HepG2 (cell line): ENCODE data around the gene GRAMD1A. TPM values are rescaled to one million over a fixed set of nuclear protein-coding genes. Genes with fewer than 3 reads are reported as not detected.

Experiments used
- ATAC-seq: fragments of 200-7000 bp; cut with Tn5 transposase; 3 replicates; pipeline ENCODE4 v1.9.1; 2020; ENCODE audit warnings: mild to moderate bottlenecking, moderate library complexity
- BruUV-seq: library from RNA; stranded (reverse); fragments of 400-500 nt; replicated peaks from 2 replicates; lab custom pipeline; 2021; lab: Mats Ljungman, UMichigan
- CTCF ChIA-PET: fragments of 300-600 bp; formaldehyde crosslinking; extraction: SDS; loops from one replicate; lab custom pipeline; 2021; ENCODE audit warnings: low total read pairs, inconsistent platforms, low intra/inter-chr PET ratio; lab: Yijun Ruan, JAX
- POLR2A ChIA-PET: fragments of 350-600 bp; sonication (Branson Sonifier 250); formaldehyde crosslinking; loops from one replicate; lab custom pipeline; 2020; ENCODE audit warnings: antibody characterized with exemption, inconsistent platforms; lab: Yijun Ruan, JAX
- DNase-seq: peaks from one replicate; pipeline ENCODE4 v3.0.0-alpha.2; 2015; ENCODE audit warnings: low spot score
- FAIRE-seq: peaks from 3 replicates; lab custom pipeline; 2011; peaks lifted over from hg19 to GRCh38; lab: Jason Lieb, UNC
- H2AFZ ChIP-seq: one replicate; pipeline ENCODE4 v1.6.1; 2011; ENCODE audit warnings: low read length, inconsistent platforms
- H3K27ac ChIP-seq: fragments of 300-600 bp; 3 replicates; pipeline ENCODE4 v1.8.0; 2011; ENCODE audit warnings: mixed run types, mild to moderate bottlenecking, mixed read lengths, low read length, inconsistent platforms; ENCODE audit not compliant: insufficient read depth; ENCODE audit errors: extremely low read length
- H3K27me3 ChIP-seq, 2 experiments: fragments of 200-600 bp in 1 of 2; 2 replicates in 1 of 2; 3 replicates in 1 of 2; pipeline versions ENCODE4 v1.6.0 to v1.8.0; 2011; ENCODE audit warnings: low read length in 2 of 2, mild to moderate bottlenecking in 2 of 2, moderate library complexity in 2 of 2, inconsistent platforms in 1 of 2; ENCODE audit not compliant: insufficient read depth in 2 of 2, control insufficient read depth in 1 of 2
- H3K36me3 ChIP-seq, 2 experiments: fragments of 200-600 bp in 1 of 2; replicated peaks in 1 of 2; 2 replicates in 1 of 2; 3 replicates in 1 of 2; pipeline versions ENCODE4 v1.5.1 to v1.8.0; 2011; ENCODE audit warnings: low read length in 2 of 2, inconsistent platforms in 1 of 2; ENCODE audit not compliant: insufficient read depth in 2 of 2, control insufficient read depth in 1 of 2
- H3K4me1 ChIP-seq: 2 replicates; pipeline ENCODE4 v1.5.1; 2012; ENCODE audit warnings: low read length, inconsistent platforms; ENCODE audit not compliant: insufficient read depth
- H3K4me2 ChIP-seq: 2 replicates; pipeline ENCODE4 v1.6.0; 2011; ENCODE audit warnings: low read depth, low read length, inconsistent platforms
- H3K4me3 ChIP-seq, 3 experiments: fragments of 200-600 bp in 1 of 3; sonication (generic), shearing (Covaris generic) in 1 of 3; replicated peaks in 1 of 3; 2 replicates each; pipeline ENCODE4 v1.5.1; 2011 to 2016; ENCODE audit warnings: low read length in 3 of 3, inconsistent platforms in 2 of 3, low read depth in 2 of 3, mild to moderate bottlenecking in 2 of 3, control low read depth in 1 of 3, mixed read lengths in 1 of 3; ENCODE audit not compliant: insufficient read depth in 1 of 3
- H3K79me2 ChIP-seq: one replicate; pipeline ENCODE4 v1.6.1; 2011; ENCODE audit warnings: low read length, inconsistent platforms; ENCODE audit not compliant: insufficient read depth
- H3K9ac ChIP-seq: 2 replicates; pipeline ENCODE4 v1.6.0; 2011; ENCODE audit warnings: mild to moderate bottlenecking, low read depth, low read length, inconsistent platforms; ENCODE audit not compliant: insufficient read depth
- H3K9me3 ChIP-seq: 2 replicates; pipeline ENCODE4 v1.5.1; 2012; ENCODE audit warnings: mild to moderate bottlenecking, low read length
- H4K20me1 ChIP-seq: 2 replicates; pipeline ENCODE4 v1.6.0; 2011; ENCODE audit warnings: inconsistent platforms, mild to moderate bottlenecking, low read length, moderate library complexity; ENCODE audit not compliant: insufficient read depth
- DBP ChIP-seq: sonication (generic); formaldehyde crosslinking; IDR thresholded peaks from 2 replicates; pipeline ENCODE4 v1.4.0; 2020; ENCODE audit warnings: missing genetic modification reagents; ENCODE audit errors: not compliant biosample characterization
- IRX3 ChIP-seq: sonication (generic); formaldehyde crosslinking; IDR thresholded peaks from 2 replicates; pipeline ENCODE4 v1.8.1; 2023; ENCODE audit warnings: mild to moderate bottlenecking, low read depth, missing genetic modification reagents, borderline replicate concordance
- KDM5B ChIP-seq: sonication (generic); formaldehyde crosslinking; IDR thresholded peaks from 2 replicates; pipeline ENCODE4 v1.4.0; 2020; ENCODE audit warnings: missing genetic modification reagents, mild to moderate bottlenecking, borderline replicate concordance
- MIER2 ChIP-seq: IDR thresholded peaks from 2 replicates; pipeline ENCODE4 v1.6.1; 2016; ENCODE audit warnings: missing biosample characterization, missing genetic modification reagents
- NR2F2 ChIP-seq: IDR thresholded peaks from 2 replicates; pipeline ENCODE4 v1.6.1; 2012; ENCODE audit warnings: low read depth, inconsistent platforms, borderline replicate concordance
- NRL ChIP-seq: sonication (generic); formaldehyde crosslinking; IDR thresholded peaks from 2 replicates; pipeline ENCODE4 v1.5.0; 2020; ENCODE audit warnings: missing genetic modification reagents, mild to moderate bottlenecking, moderate library complexity, borderline replicate concordance
- SAP130 ChIP-seq: IDR thresholded peaks from 2 replicates; pipeline ENCODE4 v1.6.1; 2016; ENCODE audit warnings: low read depth
- ZNF263 ChIP-seq: sonication (generic); formaldehyde crosslinking; IDR thresholded peaks from 2 replicates; pipeline ENCODE4 v1.4.0; 2020; ENCODE audit warnings: missing genetic modification reagents
- ZNF280B ChIP-seq: sonication (generic); formaldehyde crosslinking; IDR thresholded peaks from 2 replicates; pipeline ENCODE4 v1.5.0; 2020; ENCODE audit warnings: missing genetic modification reagents, mild to moderate bottlenecking, borderline replicate concordance
- ZNF687 ChIP-seq: sonication (generic); formaldehyde crosslinking; IDR thresholded peaks from 2 replicates; pipeline ENCODE4 v1.5.1; 2020; ENCODE audit warnings: mild to moderate bottlenecking, missing genetic modification reagents, moderate library complexity
- WGBS: methylation state at CpG from one replicate; pipeline ENCODE4 v1.1.6; 2017; ENCODE audit warnings: low lambda C conversion rate; 5-methylcytosine and 5-hydroxymethylcytosine counted together
- in situ Hi-C: cut with HindIII; loops from 2 replicates; pipeline ENCODE4 v1.10.0; 2017; ENCODE audit warnings: low pct_unique_long_range_greater_than_20kb; ENCODE audit not compliant: extremely low pct_ligation_motif_present
- intact Hi-C: fragments of 100-400 bp; cut with micrococcal nuclease; formaldehyde crosslinking; loops from one replicate; pipeline ENCODE4 v1.10.0; 2022; ENCODE audit not compliant: unreplicated experiment
- polyA plus RNA-seq, 8 experiments: library from polyadenylated mRNA; depleted of rRNA in 3 of 8; stranded (reverse) in 7 of 8; unstranded in 1 of 8; fragments of >200 nt; fragmentation: Illumina TruSeq in 4 of 8; extraction: Trizol in 4 of 8; gene quantifications; 2 replicates each; pipeline versions ENCODE4 v1.2.1 to v1.2.3, GENCODE V29; 2011 to 2016; ENCODE audit warnings: low read depth in 4 of 8, missing spikeins in 1 of 8, mixed read lengths in 1 of 8; ENCODE audit not compliant: insufficient read depth in 1 of 8
- total RNA-seq, 5 experiments: library from RNA; depleted of rRNA; stranded (reverse); fragments of >200 nt; fragmentation: Illumina TruSeq; extraction: Trizol; gene quantifications; 2 replicates each; pipeline ENCODE4 v1.2.3, GENCODE V29; 2016; ENCODE audit warnings: low read depth in 1 of 5

Gene GRAMD1A
- total and polyA plus RNA-seq, 2 of the 13 experiments (the other 11 are each of a cell fraction or from before 2014, with no cell fraction given): 14.7 to 181 TPM

- ATAC-seq: no peak
- no peak overlapping the region for H3K27ac ChIP-seq
- H3K36me3 ChIP-seq: peaks cover 28 to 46% of the 10 kb centered on the region in 2 experiments
- H3K4me2 ChIP-seq: peak overlapping the region; percentile 87
- DNase-seq: no peak
- FAIRE-seq: no peak
- in situ Hi-C loops: no loop called here
- H3K27me3 ChIP-seq: peaks cover 0 to 3% of the 10 kb centered on the region in 2 experiments; a peak in 1 of 5 replicates
- POLR2A ChIA-PET: no interaction called here
- H3K9ac ChIP-seq: peak overlapping the region; percentile 25; the same call in 1 of the 2 replicates
- 81% methylated on average over 9 of the region's 12 CpGs for WGBS
- CTCF ChIA-PET: no interaction called here
- H3K79me2 ChIP-seq: peaks cover 33% of the 10 kb centered on the region
- peaks cover 40% of the 10 kb centered on the region for H3K4me1 ChIP-seq
- peaks cover 23% of the 10 kb centered on the region; the same call in 1 of the 2 replicates for H4K20me1 ChIP-seq
- peak overlapping the region; percentile 17 to 96 (median 87); a peak in 3 of 6 replicates for H3K4me3 ChIP-seq
- intact Hi-C loops: no loop called here
- 0 out of 2 replicates have a peak, but pooled peaks cover 6% of the 10 kb centered on the region for H3K9me3 ChIP-seq
- BruUV-seq: no TSS peak
- H2AFZ ChIP-seq: no peak overlapping the region
- TF ChIP-seq IRX3 (CRISPR knock-in tag) (no peak), KDM5B (CRISPR knock-in tag) (peak; percentile 36; the same call in 1 of the 2 replicates), DBP (no peak), ZNF687 (CRISPR knock-in tag) (peak; percentile 53), NR2F2 (no peak), ZNF280B (0 out of 2 replicates have a peak, but pooled peaks have one; percentile 21), MIER2 (CRISPR knock-in tag) (no peak), SAP130 (CRISPR knock-in tag) (0 out of 2 replicates have a peak, but pooled peaks have one; percentile 20), ZNF263 (CRISPR knock-in tag) (no peak), NRL (CRISPR knock-in tag) (0 out of 2 replicates have a peak, but pooled peaks have one; percentile 20)
These were observed 39.0 kb upstream of the GRAMD1A start for GRCh38 chr19:34960940-34961679.
